HepG2 (cell line): ENCODE measurements around the gene GDF9. TPM values are rescaled to one million over a fixed set of nuclear protein-coding genes. Genes with fewer than 3 reads are reported as not detected.

Experiments
- BCL6 ChIP-seq: IDR thresholded peaks from 2 replicates; pipeline ENCODE4 v1.6.1; 2016; ENCODE audit warnings: missing genetic modification reagents, missing compliant biosample characterization
- CCDC6 ChIP-seq: sonication (generic); formaldehyde crosslinking; IDR thresholded peaks from 2 replicates; pipeline ENCODE4 v1.8.1; 2022; ENCODE audit warnings: mild to moderate bottlenecking, missing genetic modification reagents, moderate library complexity
- GATAD2A ChIP-seq: IDR thresholded peaks from 2 replicates; pipeline ENCODE4 v1.6.1; 2016
- GLI4 ChIP-seq: sonication (generic); formaldehyde crosslinking; IDR thresholded peaks from 2 replicates; pipeline ENCODE4 v1.5.1; 2020; ENCODE audit warnings: missing genetic modification reagents, mild to moderate bottlenecking, moderate library complexity, borderline replicate concordance
- JUN ChIP-seq: sonication (generic); formaldehyde crosslinking; IDR thresholded peaks from 2 replicates; pipeline ENCODE4 v1.4.0; 2020; ENCODE audit warnings: mild to moderate bottlenecking, missing genetic modification reagents
- RARA ChIP-seq: IDR thresholded peaks from 2 replicates; pipeline ENCODE4 v1.6.1; 2016; ENCODE audit warnings: missing genetic modification reagents, missing compliant biosample characterization
- SAFB2 ChIP-seq: sonication (generic); formaldehyde crosslinking; IDR thresholded peaks from 2 replicates; pipeline ENCODE4 v1.5.1; 2020; ENCODE audit warnings: missing genetic modification reagents, low read depth, mild to moderate bottlenecking, borderline replicate concordance
- SRSF1 ChIP-seq: fragments of 200-400 bp; formaldehyde crosslinking; optimal IDR thresholded peaks from 2 replicates; pipeline ENCODE3; 2017; ENCODE audit warnings: mild to moderate bottlenecking, low read depth, low read length, moderate library complexity
- TEAD3 ChIP-seq: optimal IDR thresholded peaks from 2 replicates; pipeline ENCODE3; 2016; ENCODE audit warnings: borderline replicate concordance
- U2AF2 ChIP-seq: fragments of 200-400 bp; formaldehyde crosslinking; IDR thresholded peaks from 2 replicates; pipeline ENCODE4 v1.6.1; 2017; ENCODE audit warnings: low read depth, mild to moderate bottlenecking, low read length
- ZBTB44 ChIP-seq: sonication (generic); formaldehyde crosslinking; IDR thresholded peaks from 2 replicates; pipeline ENCODE4 v1.4.0; 2020; ENCODE audit warnings: missing genetic modification reagents
- ZFP62 ChIP-seq: sonication (generic); formaldehyde crosslinking; IDR thresholded peaks from 2 replicates; pipeline ENCODE4 v1.4.0; 2020; ENCODE audit warnings: missing genetic modification reagents
- ZNF44 ChIP-seq: sonication (generic); formaldehyde crosslinking; IDR thresholded peaks from 2 replicates; pipeline ENCODE4 v1.5.1; 2020; ENCODE audit warnings: mild to moderate bottlenecking, missing genetic modification reagents
- ZNF441 ChIP-seq: sonication (generic); formaldehyde crosslinking; IDR thresholded peaks from 2 replicates; pipeline ENCODE4 v1.7.0; 2021; ENCODE audit warnings: missing genetic modification reagents, borderline replicate concordance
- ZNF484 ChIP-seq: sonication (generic); formaldehyde crosslinking; IDR thresholded peaks from 2 replicates; pipeline ENCODE4 v1.5.1; 2020; ENCODE audit warnings: mild to moderate bottlenecking, low read depth, missing genetic modification reagents, borderline replicate concordance
- ZNF557 ChIP-seq: sonication (generic); formaldehyde crosslinking; IDR thresholded peaks from 2 replicates; pipeline ENCODE4 v1.4.0; 2020; ENCODE audit warnings: missing genetic modification reagents
- ZNF674 ChIP-seq: sonication (generic); formaldehyde crosslinking; IDR thresholded peaks from 2 replicates; pipeline ENCODE4 v1.5.0; 2020; ENCODE audit warnings: low read depth, mild to moderate bottlenecking, missing genetic modification reagents
- ZNF737 ChIP-seq: sonication (generic); formaldehyde crosslinking; IDR thresholded peaks from 2 replicates; pipeline ENCODE4 v1.5.0; 2020; ENCODE audit warnings: missing genetic modification reagents, mild to moderate bottlenecking, borderline replicate concordance
- ZSCAN12 ChIP-seq: sonication (generic); formaldehyde crosslinking; IDR thresholded peaks from 2 replicates; pipeline ENCODE4 v1.9.0; 2021; ENCODE audit warnings: mild to moderate bottlenecking, missing genetic modification reagents
- polyA plus RNA-seq, 8 experiments: library from polyadenylated mRNA; depleted of rRNA in 3 of 8; stranded (reverse) in 7 of 8; unstranded in 1 of 8; fragments of >200 nt; fragmentation: Illumina TruSeq in 4 of 8; extraction: Trizol in 4 of 8; gene quantifications; 2 replicates each; pipeline versions ENCODE4 v1.2.1 to v1.2.3, GENCODE V29; 2011 to 2016; ENCODE audit warnings: low read depth in 4 of 8, missing spikeins in 1 of 8, mixed read lengths in 1 of 8; ENCODE audit not compliant: insufficient read depth in 1 of 8
- total RNA-seq, 5 experiments: library from RNA; depleted of rRNA; stranded (reverse); fragments of >200 nt; fragmentation: Illumina TruSeq; extraction: Trizol; gene quantifications; 2 replicates each; pipeline ENCODE4 v1.2.3, GENCODE V29; 2016; ENCODE audit warnings: low read depth in 1 of 5
- TF ChIP-seq, protein P1 (sequence below): sonication (generic); formaldehyde crosslinking; conservative IDR thresholded peaks from 2 replicates; pipeline ENCODE4 v1.8.0; 2022; ENCODE audit warnings: low read depth, missing genetic modification reagents
- TF ChIP-seq, protein P2 (sequence below): sonication (generic); formaldehyde crosslinking; IDR thresholded peaks from 2 replicates; pipeline ENCODE4 v1.9.0; 2021; ENCODE audit warnings: mild to moderate bottlenecking, missing genetic modification reagents

The GDF9 gene
- total and polyA plus RNA-seq, 2 of the 13 experiments (the other 11 are each of a cell fraction or from before 2014, with no cell fraction given) = 0.33 to 0.38 TPM

- no peak for TF ChIP-seq ZNF737 (CRISPR knock-in tag)
- 0 out of 2 replicates have a peak, but pooled peaks have one; percentile 18 for TF ChIP-seq ZSCAN12 (CRISPR knock-in tag)
- TF ChIP-seq GLI4 (CRISPR knock-in tag) = 0 out of 2 replicates have a peak, but pooled peaks have one; percentile 62
- 0 out of 2 replicates have a peak, but pooled peaks have one; percentile 53 for TF ChIP-seq JUN (CRISPR knock-in tag)
- no peak for TF ChIP-seq ZNF557
- TF ChIP-seq ZNF441 (CRISPR knock-in tag) = peak; percentile 83; the same call in 1 of the 2 replicates
- TF ChIP-seq ZNF674 (CRISPR knock-in tag) = 0 out of 2 replicates have a peak, but pooled peaks have one; percentile 63
- peak; percentile 93 for TF ChIP-seq SRSF1
- TF ChIP-seq SAFB2 (CRISPR knock-in tag) = no peak; the same call in 1 of the 2 replicates
- no peak for TF ChIP-seq BCL6
- peak; percentile 49 for TF ChIP-seq TEAD3
- TF ChIP-seq, protein P1, sequence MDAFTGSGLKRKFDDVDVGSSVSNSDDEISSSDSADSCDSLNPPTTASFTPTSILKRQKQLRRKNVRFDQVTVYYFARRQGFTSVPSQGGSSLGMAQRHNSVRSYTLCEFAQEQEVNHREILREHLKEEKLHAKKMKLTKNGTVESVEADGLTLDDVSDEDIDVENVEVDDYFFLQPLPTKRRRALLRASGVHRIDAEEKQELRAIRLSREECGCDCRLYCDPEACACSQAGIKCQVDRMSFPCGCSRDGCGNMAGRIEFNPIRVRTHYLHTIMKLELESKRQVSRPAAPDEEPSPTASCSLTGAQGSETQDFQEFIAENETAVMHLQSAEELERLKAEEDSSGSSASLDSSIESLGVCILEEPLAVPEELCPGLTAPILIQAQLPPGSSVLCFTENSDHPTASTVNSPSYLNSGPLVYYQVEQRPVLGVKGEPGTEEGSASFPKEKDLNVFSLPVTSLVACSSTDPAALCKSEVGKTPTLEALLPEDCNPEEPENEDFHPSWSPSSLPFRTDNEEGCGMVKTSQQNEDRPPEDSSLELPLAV (CRISPR knock-in tag) = no peak
- peak; percentile 56 for TF ChIP-seq RARA (CRISPR knock-in tag)
- no peak for TF ChIP-seq ZFP62 (CRISPR knock-in tag)
- TF ChIP-seq GATAD2A = peak; percentile 63
- TF ChIP-seq ZNF484 = no peak
- TF ChIP-seq ZBTB44 (CRISPR knock-in tag) = no peak
- no peak; the same call in 1 of the 2 replicates for TF ChIP-seq ZNF44 (CRISPR knock-in tag)
- TF ChIP-seq CCDC6 (CRISPR knock-in tag) = no peak
- no peak; the same call in 1 of the 2 replicates for TF ChIP-seq U2AF2
- TF ChIP-seq, protein P2, sequence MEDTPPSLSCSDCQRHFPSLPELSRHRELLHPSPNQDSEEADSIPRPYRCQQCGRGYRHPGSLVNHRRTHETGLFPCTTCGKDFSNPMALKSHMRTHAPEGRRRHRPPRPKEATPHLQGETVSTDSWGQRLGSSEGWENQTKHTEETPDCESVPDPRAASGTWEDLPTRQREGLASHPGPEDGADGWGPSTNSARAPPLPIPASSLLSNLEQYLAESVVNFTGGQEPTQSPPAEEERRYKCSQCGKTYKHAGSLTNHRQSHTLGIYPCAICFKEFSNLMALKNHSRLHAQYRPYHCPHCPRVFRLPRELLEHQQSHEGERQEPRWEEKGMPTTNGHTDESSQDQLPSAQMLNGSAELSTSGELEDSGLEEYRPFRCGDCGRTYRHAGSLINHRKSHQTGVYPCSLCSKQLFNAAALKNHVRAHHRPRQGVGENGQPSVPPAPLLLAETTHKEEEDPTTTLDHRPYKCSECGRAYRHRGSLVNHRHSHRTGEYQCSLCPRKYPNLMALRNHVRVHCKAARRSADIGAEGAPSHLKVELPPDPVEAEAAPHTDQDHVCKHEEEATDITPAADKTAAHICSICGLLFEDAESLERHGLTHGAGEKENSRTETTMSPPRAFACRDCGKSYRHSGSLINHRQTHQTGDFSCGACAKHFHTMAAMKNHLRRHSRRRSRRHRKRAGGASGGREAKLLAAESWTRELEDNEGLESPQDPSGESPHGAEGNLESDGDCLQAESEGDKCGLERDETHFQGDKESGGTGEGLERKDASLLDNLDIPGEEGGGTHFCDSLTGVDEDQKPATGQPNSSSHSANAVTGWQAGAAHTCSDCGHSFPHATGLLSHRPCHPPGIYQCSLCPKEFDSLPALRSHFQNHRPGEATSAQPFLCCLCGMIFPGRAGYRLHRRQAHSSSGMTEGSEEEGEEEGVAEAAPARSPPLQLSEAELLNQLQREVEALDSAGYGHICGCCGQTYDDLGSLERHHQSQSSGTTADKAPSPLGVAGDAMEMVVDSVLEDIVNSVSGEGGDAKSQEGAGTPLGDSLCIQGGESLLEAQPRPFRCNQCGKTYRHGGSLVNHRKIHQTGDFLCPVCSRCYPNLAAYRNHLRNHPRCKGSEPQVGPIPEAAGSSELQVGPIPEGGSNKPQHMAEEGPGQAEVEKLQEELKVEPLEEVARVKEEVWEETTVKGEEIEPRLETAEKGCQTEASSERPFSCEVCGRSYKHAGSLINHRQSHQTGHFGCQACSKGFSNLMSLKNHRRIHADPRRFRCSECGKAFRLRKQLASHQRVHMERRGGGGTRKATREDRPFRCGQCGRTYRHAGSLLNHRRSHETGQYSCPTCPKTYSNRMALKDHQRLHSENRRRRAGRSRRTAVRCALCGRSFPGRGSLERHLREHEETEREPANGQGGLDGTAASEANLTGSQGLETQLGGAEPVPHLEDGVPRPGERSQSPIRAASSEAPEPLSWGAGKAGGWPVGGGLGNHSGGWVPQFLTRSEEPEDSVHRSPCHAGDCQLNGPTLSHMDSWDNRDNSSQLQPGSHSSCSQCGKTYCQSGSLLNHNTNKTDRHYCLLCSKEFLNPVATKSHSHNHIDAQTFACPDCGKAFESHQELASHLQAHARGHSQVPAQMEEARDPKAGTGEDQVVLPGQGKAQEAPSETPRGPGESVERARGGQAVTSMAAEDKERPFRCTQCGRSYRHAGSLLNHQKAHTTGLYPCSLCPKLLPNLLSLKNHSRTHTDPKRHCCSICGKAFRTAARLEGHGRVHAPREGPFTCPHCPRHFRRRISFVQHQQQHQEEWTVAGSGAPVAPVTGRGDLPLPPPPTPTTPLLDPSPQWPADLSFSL (CRISPR knock-in tag) = no peak
Observed at GRCh38 chr5:132866342-132867045, at the start of gene GDF9, which contains the start of gene UQCRQ (continued).
